HEK293 (cell line): ENCODE results near the gene RBM10.
"Not testable (repeated sequence)": the region's sequence is repeated elsewhere in the genome, so short reads cannot be mapped to it uniquely, and the experiment has no call there.

Source experiments
- CTCF ChIA-PET: fragments of 350-600 bp; formaldehyde crosslinking; extraction: SDS; loops from one replicate; lab custom pipeline; 2021; ENCODE audit warnings: antibody characterized with exemption; lab: Yijun Ruan, JAX
- POLR2A ChIA-PET: fragments of 300-600 bp; formaldehyde crosslinking; extraction: SDS; loops from one replicate; lab custom pipeline; 2020; ENCODE audit warnings: antibody characterized with exemption, inconsistent platforms; lab: Yijun Ruan, JAX
- H3K27ac ChIP-seq: fragments of 200-500 bp; sonication (Bioruptor generic); 2 replicates; pipeline ENCODE4 v1.5.1; 2014; ENCODE audit warnings: low read depth, low read length, control low read depth, inconsistent platforms; ENCODE audit errors: extremely low read depth
- H3K36me3 ChIP-seq, 2 experiments: fragments of 200-500 bp in 1 of 2; sonication (Bioruptor generic) in 1 of 2; 1 replicate in 1 of 2; 2 replicates in 1 of 2; pipeline ENCODE4 v1.5.1; 2014 to 2017; ENCODE audit warnings: inconsistent platforms in 2 of 2, low read length in 2 of 2; ENCODE audit not compliant: control insufficient read depth in 2 of 2, insufficient read depth in 1 of 2
- H3K4me1 ChIP-seq: fragments of 200-500 bp; sonication (Bioruptor generic); 2 replicates; pipeline ENCODE4 v1.5.1; 2014; ENCODE audit warnings: mild to moderate bottlenecking, low read length, inconsistent platforms; ENCODE audit not compliant: control insufficient read depth, insufficient read depth
- H3K4me3 ChIP-seq: 2 replicates; pipeline ENCODE4 v1.5.1; 2011; ENCODE audit warnings: low read depth, mild to moderate bottlenecking, control low read depth, low read length, moderate library complexity
- H3K9me3 ChIP-seq: fragments of 200-500 bp; sonication (Bioruptor generic); 2 replicates; pipeline ENCODE4 v1.5.1; 2014; ENCODE audit warnings: low read depth, low read length, inconsistent platforms; ENCODE audit not compliant: control insufficient read depth, insufficient read depth
- EGR2 ChIP-seq: fragments of 450-650 bp; formaldehyde crosslinking; IDR thresholded peaks from 2 replicates; pipeline ENCODE4 v1.5.1; 2016; ENCODE audit warnings: low read depth, missing biosample characterization, missing genetic modification characterization
- KLF10 ChIP-seq: fragments of 450-650 bp; IDR thresholded peaks from 2 replicates; pipeline ENCODE4 v1.5.1; 2018; ENCODE audit warnings: missing biosample characterization, mild to moderate bottlenecking, missing genetic modification characterization
- ZNF266 ChIP-seq: fragments of 450-650 bp; formaldehyde crosslinking; IDR thresholded peaks from 2 replicates; pipeline ENCODE4 v1.5.1; 2016; ENCODE audit warnings: missing biosample characterization, missing genetic modification characterization, low read depth
- ZNF366 ChIP-seq: fragments of 450-650 bp; formaldehyde crosslinking; conservative IDR thresholded peaks from 2 replicates; pipeline ENCODE4 v1.5.1; 2016; ENCODE audit warnings: missing biosample characterization, missing genetic modification characterization
- ZNF391 ChIP-seq: fragments of 450-650 bp; formaldehyde crosslinking; IDR thresholded peaks from 2 replicates; pipeline ENCODE4 v1.5.1; 2016; ENCODE audit warnings: low read depth, missing biosample characterization, missing genetic modification characterization, borderline replicate concordance
- ZNF580 ChIP-seq: fragments of 450-650 bp; formaldehyde crosslinking; IDR thresholded peaks from 2 replicates; pipeline ENCODE4 v1.5.1; 2016; ENCODE audit warnings: missing biosample characterization, missing genetic modification characterization
- ZNF600 ChIP-seq: fragments of 450-650 bp; formaldehyde crosslinking; IDR thresholded peaks from 2 replicates; pipeline ENCODE4 v1.5.1; 2016; ENCODE audit warnings: missing biosample characterization, missing genetic modification characterization
- ZNF621 ChIP-seq: fragments of 450-650 bp; formaldehyde crosslinking; IDR thresholded peaks from 2 replicates; pipeline ENCODE4 v1.5.1; 2017; ENCODE audit warnings: missing biosample characterization, missing genetic modification characterization
- ZNF707 ChIP-seq: fragments of 450-650 bp; formaldehyde crosslinking; IDR thresholded peaks from 2 replicates; pipeline ENCODE4 v1.5.1; 2016; ENCODE audit warnings: missing biosample characterization, missing genetic modification characterization
- ZNF837 ChIP-seq: fragments of 450-650 bp; formaldehyde crosslinking; IDR thresholded peaks from 2 replicates; pipeline ENCODE4 v1.5.1; 2016; ENCODE audit warnings: missing biosample characterization, missing genetic modification characterization
- TF ChIP-seq, protein P1 (sequence below): fragments of 450-650 bp; formaldehyde crosslinking; IDR thresholded peaks from 2 replicates; pipeline ENCODE4 v1.5.1; 2017; ENCODE audit warnings: missing biosample characterization, mild to moderate bottlenecking, missing genetic modification characterization, moderate library complexity
- TF ChIP-seq, protein P2 (sequence below): fragments of 450-650 bp; formaldehyde crosslinking; IDR thresholded peaks from 2 replicates; pipeline ENCODE4 v1.5.1; 2017; ENCODE audit warnings: missing biosample characterization, missing genetic modification characterization
- TF ChIP-seq, protein P3 (sequence below): fragments of 450-650 bp; formaldehyde crosslinking; IDR thresholded peaks from 2 replicates; pipeline ENCODE4 v1.5.1; 2016; ENCODE audit warnings: missing biosample characterization, missing genetic modification characterization

Gene RBM10

GRCh38 chrX:47110936-47111615, 33.9 kb upstream of the RBM10 start:
- POLR2A ChIA-PET, H3K4me3 ChIP-seq, H3K27ac ChIP-seq, H3K36me3 ChIP-seq, H3K9me3 ChIP-seq, H3K4me1 ChIP-seq: not testable (repeated sequence)
- CTCF ChIA-PET, result interaction anchor here (0.9 to 1.0 kb wide), 2 partner anchors 18 to 254 kb away, joined by 3 to 8 read pairs; no protein-coding TSS in a partner anchor

- Histone ChIP-seq H3K36me3 (no peaks in the 10 kb centered on the region), H3K27ac (no peak overlapping the region), H3K4me3 (no peak overlapping the region)
- TF ChIP-seq, protein P1, sequence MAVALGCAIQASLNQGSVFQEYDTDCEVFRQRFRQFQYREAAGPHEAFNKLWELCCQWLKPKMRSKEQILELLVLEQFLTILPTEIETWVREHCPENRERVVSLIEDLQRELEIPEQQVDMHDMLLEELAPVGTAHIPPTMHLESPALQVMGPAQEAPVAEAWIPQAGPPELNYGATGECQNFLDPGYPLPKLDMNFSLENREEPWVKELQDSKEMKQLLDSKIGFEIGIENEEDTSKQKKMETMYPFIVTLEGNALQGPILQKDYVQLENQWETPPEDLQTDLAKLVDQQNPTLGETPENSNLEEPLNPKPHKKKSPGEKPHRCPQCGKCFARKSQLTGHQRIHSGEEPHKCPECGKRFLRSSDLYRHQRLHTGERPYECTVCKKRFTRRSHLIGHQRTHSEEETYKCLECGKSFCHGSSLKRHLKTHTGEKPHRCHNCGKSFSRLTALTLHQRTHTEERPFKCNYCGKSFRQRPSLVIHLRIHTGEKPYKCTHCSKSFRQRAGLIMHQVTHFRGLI (tag by site-specific recombination), result no peak
- TF ChIP-seq EGR2 (tag by site-specific recombination), result peak; percentile 21; the same call in 1 of the 2 replicates
- TF ChIP-seq, all 188 proteins: peak for 1
- H3K9me3 ChIP-seq, result no peaks in the 10 kb centered on the region
- no peaks in the 10 kb centered on the region for H3K4me1 ChIP-seq
- CTCF ChIA-PET, result interaction anchor here (1.0 kb wide), 1 partner anchor 19 kb away, joined by 3 read pairs; no protein-coding TSS in a partner anchor
- POLR2A ChIA-PET, result interaction anchor here (0.9 kb wide), 1 partner anchor 33 kb away, joined by 3 read pairs; the partner anchor contains the start of gene RBM10
Measured at GRCh38 chrX:47112316-47112954, 32.6 kb upstream of the RBM10 start.

- H3K4me3 ChIP-seq, POLR2A ChIA-PET, H3K4me1 ChIP-seq, H3K27ac ChIP-seq, H3K9me3 ChIP-seq, H3K36me3 ChIP-seq: not testable (repeated sequence)
- CTCF ChIA-PET, result interaction anchor here (0.6 to 1.1 kb wide), 3 partner anchors 16 to 286 kb away, joined by 3 read pairs; no protein-coding TSS in a partner anchor
Measured at GRCh38 chrX:47116551-47117110, 28.4 kb upstream of the RBM10 start.

- POLR2A ChIA-PET, H3K4me1 ChIP-seq, H3K27ac ChIP-seq, H3K9me3 ChIP-seq, H3K36me3 ChIP-seq, H3K4me3 ChIP-seq: not testable (repeated sequence)
- TF ChIP-seq ZNF366 (tag by site-specific recombination), result peak; percentile 93
- CTCF ChIA-PET, result interaction anchor here (0.7 to 1.6 kb wide), 3 partner anchors 17 to 63 kb away, joined by 3 to 5 read pairs (median 3); no protein-coding TSS in a partner anchor
Measured at GRCh38 chrX:47124466-47124865, 20.6 kb upstream of the RBM10 start.

DNA sequence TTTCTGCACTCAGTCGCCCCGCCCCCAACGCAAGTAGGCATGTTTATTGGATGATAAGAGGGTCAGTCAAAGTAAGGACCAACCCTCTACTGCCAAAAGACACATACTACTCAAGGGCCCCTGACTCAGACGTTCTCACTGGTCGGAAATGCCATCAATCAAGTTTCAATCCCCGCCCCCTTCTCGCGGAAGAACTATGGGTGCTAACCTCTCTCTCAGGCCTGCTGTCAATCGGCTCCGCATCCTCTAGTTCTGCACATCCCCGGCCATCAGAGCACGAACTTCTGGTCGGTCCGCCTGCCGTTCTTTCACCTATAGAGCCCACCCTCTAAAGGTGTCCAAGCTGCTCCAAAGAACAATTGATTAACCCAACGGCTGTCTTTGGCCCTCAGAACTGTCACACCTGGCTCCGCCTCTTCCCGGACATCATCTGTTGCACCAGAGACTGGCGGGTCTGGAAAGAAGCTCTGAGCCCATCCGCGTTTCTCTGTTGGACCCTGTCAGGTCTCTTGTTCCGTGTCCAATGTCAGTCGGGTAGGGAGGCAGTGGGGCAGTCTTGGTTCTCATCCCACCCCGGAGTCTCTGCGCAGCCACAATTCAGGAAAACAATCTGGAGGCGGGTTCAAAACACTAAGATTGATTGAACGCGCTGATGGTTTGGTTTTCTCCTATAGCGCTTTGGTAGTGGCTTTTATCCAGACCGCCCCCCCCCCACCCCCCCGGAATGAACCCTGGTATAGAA, 15.7 kb upstream of the RBM10 start:
- Histone ChIP-seq H3K4me3 (peak overlapping the region; percentile 50), H3K36me3 (no peaks in the 10 kb centered on the region; a peak in 1 of 3 replicates), H3K9me3 (no peaks in the 10 kb centered on the region), H3K27ac (peak overlapping the region; percentile 91), H3K4me1 (no peaks in the 10 kb centered on the region)
- ChIA-PET CTCF (interaction anchor here (0.6 to 1.6 kb wide), 2 partner anchors 16 to 234 kb away, joined by 4 to 5 read pairs; partner anchors contain the start of gene RBM10), POLR2A (interaction anchor here (0.7 to 1.8 kb wide), 4 partner anchors 15 to 434 kb away, joined by 3 to 29 read pairs (median 4); partner anchors contain the start of genes NDUFB11, RBM10 and USP11)
- TF ChIP-seq ZNF621 (tag by site-specific recombination) (peak; percentile 95; the same call in 1 of the 2 replicates), ZNF580 (tag by site-specific recombination) (no peak), ZNF600 (tag by site-specific recombination) (peak; percentile 75), ZNF266 (tag by site-specific recombination) (peak; percentile 99), ZNF837 (tag by site-specific recombination) (no peak), ZNF391 (peak; percentile 43; the same call in 1 of the 2 replicates), ZNF366 (tag by site-specific recombination) (peak; percentile 97), KLF10 (tag by site-specific recombination) (no peak), ZNF707 (tag by site-specific recombination) (no peak)
- TF ChIP-seq, protein P2, sequence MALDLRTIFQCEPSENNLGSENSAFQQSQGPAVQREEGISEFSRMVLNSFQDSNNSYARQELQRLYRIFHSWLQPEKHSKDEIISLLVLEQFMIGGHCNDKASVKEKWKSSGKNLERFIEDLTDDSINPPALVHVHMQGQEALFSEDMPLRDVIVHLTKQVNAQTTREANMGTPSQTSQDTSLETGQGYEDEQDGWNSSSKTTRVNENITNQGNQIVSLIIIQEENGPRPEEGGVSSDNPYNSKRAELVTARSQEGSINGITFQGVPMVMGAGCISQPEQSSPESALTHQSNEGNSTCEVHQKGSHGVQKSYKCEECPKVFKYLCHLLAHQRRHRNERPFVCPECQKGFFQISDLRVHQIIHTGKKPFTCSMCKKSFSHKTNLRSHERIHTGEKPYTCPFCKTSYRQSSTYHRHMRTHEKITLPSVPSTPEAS (tag by site-specific recombination), result no peak
- TF ChIP-seq, protein P3, sequence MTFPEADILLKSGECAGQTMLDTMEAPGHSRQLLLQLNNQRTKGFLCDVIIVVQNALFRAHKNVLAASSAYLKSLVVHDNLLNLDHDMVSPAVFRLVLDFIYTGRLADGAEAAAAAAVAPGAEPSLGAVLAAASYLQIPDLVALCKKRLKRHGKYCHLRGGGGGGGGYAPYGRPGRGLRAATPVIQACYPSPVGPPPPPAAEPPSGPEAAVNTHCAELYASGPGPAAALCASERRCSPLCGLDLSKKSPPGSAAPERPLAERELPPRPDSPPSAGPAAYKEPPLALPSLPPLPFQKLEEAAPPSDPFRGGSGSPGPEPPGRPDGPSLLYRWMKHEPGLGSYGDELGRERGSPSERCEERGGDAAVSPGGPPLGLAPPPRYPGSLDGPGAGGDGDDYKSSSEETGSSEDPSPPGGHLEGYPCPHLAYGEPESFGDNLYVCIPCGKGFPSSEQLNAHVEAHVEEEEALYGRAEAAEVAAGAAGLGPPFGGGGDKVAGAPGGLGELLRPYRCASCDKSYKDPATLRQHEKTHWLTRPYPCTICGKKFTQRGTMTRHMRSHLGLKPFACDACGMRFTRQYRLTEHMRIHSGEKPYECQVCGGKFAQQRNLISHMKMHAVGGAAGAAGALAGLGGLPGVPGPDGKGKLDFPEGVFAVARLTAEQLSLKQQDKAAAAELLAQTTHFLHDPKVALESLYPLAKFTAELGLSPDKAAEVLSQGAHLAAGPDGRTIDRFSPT (tag by site-specific recombination), result no peak
